GM18517 (cell line): ENCODE data around the gene NFIX.
"Not testable (repeated sequence)": the region's sequence is repeated elsewhere in the genome, so short reads cannot be mapped to it uniquely, and the experiment has no call there.

Experiments
- ATAC-seq: cut with Tn5 transposase; IDR thresholded peaks from one replicate; pipeline ENCODE4 v1.9.1; 2021; ENCODE audit warnings: mild to moderate bottlenecking, moderate library complexity; ENCODE audit not compliant: unreplicated experiment

Gene NFIX

GRCh38 chr19:12994701-12995595 lies at the start of gene NFIX:
NFIX (plus strand) TSS chr19:12995475; CDS start chr19:12995838, 363 bp downstream.
- no peak for ATAC-seq

GRCh38 chr19:12945479-12946091 lies 49.7 kb upstream of the NFIX start, which contains the start of gene RAD23A:
RAD23A (plus strand) TSS chr19:12945862; CDS start chr19:12945949, 87 bp downstream.
- ATAC-seq: peak; percentile 77

- ATAC-seq: peak; percentile 11
Measured at GRCh38 chr19:12946092-12946721, 49.1 kb upstream of the NFIX start.

- ATAC-seq: no peak
Measured at GRCh38 chr19:12946731-12947496, 48.4 kb upstream of the NFIX start.

- ATAC-seq: no peak
Measured at GRCh38 chr19:12947702-12948611, 47.3 kb upstream of the NFIX start.

- ATAC-seq: no peak
Measured at GRCh38 chr19:12948612-12949362, 46.5 kb upstream of the NFIX start.

GRCh38 chr19:12949363-12950283 lies 45.7 kb upstream of the NFIX start:
- ATAC-seq: no peak

- not testable (repeated sequence) for ATAC-seq
Measured at GRCh38 chr19:12952050-12952449, 43.2 kb upstream of the NFIX start.

- no peak for ATAC-seq
Measured at GRCh38 chr19:12952488-12953137, 42.7 kb upstream of the NFIX start.

GRCh38 chr19:12953138-12953798 lies 42.0 kb upstream of the NFIX start:
- ATAC-seq: no peak

- ATAC-seq: no peak
Measured at GRCh38 chr19:12953799-12954611, 41.3 kb upstream of the NFIX start.

GRCh38 chr19:12954612-12954962 lies 40.7 kb upstream of the NFIX start:
- ATAC-seq: no peak

GRCh38 chr19:12955575-12955974 lies 39.7 kb upstream of the NFIX start:
- ATAC-seq: not testable (repeated sequence)

GRCh38 chr19:12955996-12956395 lies 39.3 kb upstream of the NFIX start:
- no peak for ATAC-seq

- ATAC-seq: no peak
Measured at GRCh38 chr19:12956446-12957388, 38.6 kb upstream of the NFIX start, which contains the start of gene GADD45GIP1. GADD45GIP1 (minus strand) TSS chr19:12957223; CDS start chr19:12957212, 11 bp downstream.
